ENCODE results near the gene RTBDN.

RTBDN gene

DNA sequence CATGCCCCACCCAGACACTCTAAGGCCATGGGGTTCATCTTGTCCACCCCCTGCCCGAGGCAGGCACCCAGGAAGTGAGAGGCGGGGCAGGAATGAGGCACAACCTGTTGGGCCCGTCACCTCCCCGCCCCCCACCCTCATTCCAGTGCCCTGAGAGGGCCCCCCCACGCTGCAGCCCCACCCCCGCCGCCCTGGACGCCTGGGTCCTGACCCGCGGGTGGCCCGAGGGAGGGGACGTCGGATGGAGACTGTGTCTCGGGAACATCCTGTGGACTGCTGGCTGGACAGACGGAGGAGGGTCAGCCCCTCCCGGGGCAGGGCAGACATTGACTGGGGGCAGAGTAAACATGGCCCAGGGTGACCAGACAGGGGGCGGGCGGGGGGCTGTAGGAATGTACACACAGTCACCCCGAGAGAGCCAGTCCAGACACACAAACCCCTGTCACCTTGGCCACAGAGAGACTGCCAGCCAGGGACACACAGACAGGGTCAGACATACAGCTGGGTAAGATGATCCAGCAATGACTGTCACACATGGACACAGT lies 50.5 kb downstream of the RTBDN start:
- H3K27ac ChIP-seq = peak overlapping the region; percentile 78
- TF ChIP-seq, protein P1, sequence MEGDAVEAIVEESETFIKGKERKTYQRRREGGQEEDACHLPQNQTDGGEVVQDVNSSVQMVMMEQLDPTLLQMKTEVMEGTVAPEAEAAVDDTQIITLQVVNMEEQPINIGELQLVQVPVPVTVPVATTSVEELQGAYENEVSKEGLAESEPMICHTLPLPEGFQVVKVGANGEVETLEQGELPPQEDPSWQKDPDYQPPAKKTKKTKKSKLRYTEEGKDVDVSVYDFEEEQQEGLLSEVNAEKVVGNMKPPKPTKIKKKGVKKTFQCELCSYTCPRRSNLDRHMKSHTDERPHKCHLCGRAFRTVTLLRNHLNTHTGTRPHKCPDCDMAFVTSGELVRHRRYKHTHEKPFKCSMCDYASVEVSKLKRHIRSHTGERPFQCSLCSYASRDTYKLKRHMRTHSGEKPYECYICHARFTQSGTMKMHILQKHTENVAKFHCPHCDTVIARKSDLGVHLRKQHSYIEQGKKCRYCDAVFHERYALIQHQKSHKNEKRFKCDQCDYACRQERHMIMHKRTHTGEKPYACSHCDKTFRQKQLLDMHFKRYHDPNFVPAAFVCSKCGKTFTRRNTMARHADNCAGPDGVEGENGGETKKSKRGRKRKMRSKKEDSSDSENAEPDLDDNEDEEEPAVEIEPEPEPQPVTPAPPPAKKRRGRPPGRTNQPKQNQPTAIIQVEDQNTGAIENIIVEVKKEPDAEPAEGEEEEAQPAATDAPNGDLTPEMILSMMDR (conservative IDR thresholded peaks at IDR 0.05) = no peak

DNA sequence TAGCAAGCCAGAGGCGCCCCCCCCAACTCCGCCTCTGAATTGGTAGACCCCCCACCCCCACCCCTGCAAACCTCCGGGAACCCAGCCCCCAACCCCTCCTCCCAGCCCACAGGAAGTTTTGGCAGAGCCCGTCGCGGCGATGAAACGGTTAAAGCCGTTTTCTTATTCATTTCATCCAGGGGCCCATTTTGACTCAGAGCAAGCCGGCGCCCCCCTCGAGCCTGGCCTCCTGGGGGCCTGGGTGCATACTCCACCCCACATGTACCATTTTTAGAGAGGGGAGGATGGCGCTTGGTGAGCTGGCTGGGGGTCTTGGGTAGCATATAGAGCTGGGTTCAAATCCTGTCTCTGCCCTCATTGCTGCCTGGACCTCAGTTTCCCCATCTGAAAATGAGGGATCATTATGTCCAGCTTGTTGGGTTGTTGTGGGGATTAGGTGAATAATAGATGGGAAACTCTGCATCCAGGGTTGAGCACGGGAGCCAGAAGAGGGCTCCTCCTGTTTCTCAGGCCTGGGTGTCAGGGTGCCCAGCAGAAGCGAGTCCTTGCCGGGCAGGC lies 51.0 kb downstream of the RTBDN start:
- TF ChIP-seq, protein P1 (conservative IDR thresholded peaks at IDR 0.05) = no peak
- peak overlapping the region; percentile 78 for H3K27ac ChIP-seq

- TF ChIP-seq, protein P1 (conservative IDR thresholded peaks at IDR 0.05) = 0 out of 2 replicates have a peak, but pooled peaks have one; percentile 12
- H3K27ac ChIP-seq = peak overlapping the region; percentile 78
Observed at GRCh38 chr19:12782424-12783290, 51.7 kb downstream of the RTBDN start.

- TF ChIP-seq, protein P1 (conservative IDR thresholded peaks at IDR 0.05) = no peak
- H3K27ac ChIP-seq = peak overlapping the region; percentile 78
Observed at GRCh38 chr19:12782174-12782423, 52.3 kb downstream of the RTBDN start.

- TF ChIP-seq, protein P1 (conservative IDR thresholded peaks at IDR 0.05) = no peak
- peak overlapping the region; percentile 75; the same call in 1 of the 2 replicates for H3K27ac ChIP-seq
Observed at GRCh38 chr19:12779162-12779993, 55.0 kb downstream of the RTBDN start.

- H3K27ac ChIP-seq = peak overlapping the region; percentile 75
- TF ChIP-seq, protein P1 (conservative IDR thresholded peaks at IDR 0.05) = no peak
Observed at GRCh38 chr19:12778905-12779161, 55.5 kb downstream of the RTBDN start.

Data from VCaP (cell line).